ENCODE data around the gene CPPED1.
"Not testable (repeated sequence)": the region's sequence is repeated elsewhere in the genome, so short reads cannot be mapped to it uniquely, and the experiment has no call there.

CPPED1 gene

DNA sequence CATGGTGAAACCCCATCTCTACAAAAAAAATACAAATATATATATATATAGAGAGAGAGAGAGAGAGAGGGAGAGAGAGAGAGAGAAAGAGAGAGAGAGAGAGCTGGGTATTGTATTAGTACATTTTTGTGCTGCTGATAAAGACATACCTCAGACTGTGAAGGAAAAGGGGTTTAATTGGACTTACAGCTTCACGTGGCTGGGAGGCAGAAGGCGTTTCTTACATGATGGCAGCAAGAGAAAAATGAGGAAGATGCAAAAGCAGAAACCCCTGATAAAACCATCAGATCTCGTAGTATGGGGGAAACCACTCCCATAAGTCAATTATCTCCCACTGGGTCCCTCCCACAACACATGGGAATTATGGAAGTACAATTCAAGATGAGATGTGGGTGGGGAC lies 37.5 kb downstream of the CPPED1 start:
- DNase-seq, result not testable (repeated sequence)

DNA sequence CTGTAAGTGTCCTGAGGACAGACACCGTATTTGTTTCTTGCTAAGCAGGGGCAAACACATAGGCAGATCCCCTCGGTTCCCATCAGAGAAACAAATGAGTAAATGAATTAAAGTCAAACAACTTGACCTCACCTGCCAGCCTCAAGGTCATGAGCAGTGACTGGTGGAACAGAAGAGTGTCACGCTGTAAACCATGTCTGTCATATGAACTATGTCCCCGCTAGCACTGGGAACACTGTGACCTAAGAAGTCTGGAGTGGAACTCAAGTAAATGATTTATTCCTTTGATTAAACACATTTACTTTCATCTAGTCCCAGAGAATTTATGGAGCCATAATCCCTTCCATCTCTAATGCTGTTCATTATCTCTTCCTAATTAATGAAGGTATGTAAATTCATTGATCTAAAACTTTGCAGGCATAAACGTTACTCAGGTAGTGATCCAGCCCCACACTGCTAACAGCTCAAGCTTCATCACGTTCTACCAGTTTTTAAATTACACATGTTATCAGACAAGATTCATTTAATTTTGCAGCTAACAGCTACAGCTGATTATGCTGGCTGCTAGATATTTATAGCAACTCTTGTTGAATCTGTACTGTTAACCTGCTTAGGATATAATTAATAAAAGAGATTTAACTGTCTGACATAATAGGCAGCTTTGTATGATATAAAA lies 38.7 kb downstream of the CPPED1 start:
- no peak for DNase-seq

DNA sequence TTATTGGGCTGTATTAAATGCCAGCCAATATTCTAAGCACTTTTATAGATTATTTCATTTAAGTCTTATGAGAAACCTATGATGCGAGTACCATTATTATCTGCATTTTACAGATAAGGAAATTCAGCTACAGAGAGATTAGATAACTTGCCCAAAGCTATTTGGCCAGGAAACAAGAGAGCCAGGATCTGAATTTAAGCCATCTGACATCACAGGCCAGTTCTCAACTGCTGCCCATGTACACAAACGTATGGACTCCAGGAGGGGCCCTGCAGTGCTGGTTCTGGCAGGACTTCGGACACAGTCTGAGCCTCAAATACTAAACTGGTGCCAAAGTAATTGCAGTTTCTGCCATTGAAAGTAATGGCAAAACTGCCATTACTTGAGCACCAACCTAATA lies 40.2 kb downstream of the CPPED1 start:
- DNase-seq, result no peak

DNA sequence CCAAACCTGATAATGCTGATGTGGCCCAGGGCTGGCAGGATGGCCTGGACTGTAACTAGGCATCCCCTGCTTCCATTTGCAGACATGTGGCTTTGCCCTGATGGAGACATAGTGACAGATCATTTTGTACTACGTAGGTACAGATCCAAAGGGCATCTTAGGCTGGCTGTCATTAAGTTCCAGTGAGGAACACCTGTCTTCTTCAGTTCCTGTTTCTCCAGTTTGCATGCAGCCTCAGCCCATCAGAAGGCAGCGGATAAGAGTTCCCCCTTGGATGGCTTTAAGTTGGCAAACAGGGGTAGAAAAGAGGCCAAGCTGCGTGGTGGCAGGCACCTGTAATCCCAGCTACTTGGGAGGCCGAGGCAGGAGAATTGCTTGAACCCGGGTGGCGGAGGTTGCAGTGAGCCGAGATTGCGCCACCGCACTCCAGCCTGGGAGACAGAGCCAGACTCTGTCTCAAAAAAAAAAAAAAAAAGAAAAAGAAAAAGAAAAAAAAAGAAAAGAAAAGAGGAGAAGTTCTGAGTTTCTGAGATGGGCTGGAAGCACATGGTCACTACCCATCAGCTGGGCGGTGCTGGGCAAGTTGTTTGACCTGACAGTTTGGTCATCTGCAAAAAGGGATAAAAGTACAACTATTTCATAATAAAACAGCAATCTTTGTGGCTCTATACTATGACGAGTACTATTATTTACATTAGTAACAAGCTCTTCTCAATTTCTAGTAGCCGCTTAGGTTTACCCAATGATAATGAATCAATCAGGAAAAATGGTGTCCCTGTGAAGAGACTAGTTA lies 42.7 kb downstream of the CPPED1 start:
- DNase-seq, result no peak

DNA sequence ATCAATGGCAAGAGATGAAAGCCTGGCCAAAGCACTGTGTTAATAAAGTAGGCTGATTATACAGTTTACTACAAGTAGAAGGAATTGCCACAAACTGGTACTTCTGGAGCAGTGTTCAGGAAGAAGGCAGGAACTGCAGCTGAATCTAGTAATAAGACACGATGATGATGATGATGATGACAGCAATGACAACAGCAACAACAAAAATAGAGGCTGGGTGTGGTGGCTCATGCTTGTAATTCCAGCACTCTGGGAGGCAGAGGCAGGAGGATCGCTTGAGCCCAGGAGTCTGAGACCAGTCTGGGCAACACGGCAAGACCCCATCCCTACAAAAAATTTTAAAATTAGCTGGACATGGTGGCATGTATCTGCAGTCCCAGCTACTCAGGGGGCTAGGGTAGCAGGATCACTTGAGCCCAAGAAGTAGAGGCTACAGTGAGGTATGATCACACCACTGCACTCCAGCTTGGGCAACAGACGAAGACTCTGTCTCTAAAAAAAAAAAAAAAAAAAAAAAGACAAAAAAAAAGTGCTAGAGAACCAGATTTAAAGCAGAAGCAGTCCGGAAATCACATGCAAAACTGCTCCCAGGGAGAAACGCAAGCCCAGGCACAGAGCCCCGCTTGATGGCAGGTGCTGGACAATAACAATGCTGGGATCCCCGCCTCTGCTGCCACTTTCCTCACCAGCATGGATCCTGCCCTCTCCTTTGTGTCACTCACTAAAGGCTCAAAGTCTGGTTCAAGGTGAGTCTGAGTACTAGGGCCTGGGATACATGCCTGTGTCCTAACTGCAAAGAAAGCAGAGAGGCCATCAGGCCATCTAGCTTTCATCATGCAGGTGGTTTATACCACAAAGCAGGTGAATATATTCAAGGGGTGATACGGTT lies 44.8 kb downstream of the CPPED1 start:
- DNase-seq, result no peak

DNA sequence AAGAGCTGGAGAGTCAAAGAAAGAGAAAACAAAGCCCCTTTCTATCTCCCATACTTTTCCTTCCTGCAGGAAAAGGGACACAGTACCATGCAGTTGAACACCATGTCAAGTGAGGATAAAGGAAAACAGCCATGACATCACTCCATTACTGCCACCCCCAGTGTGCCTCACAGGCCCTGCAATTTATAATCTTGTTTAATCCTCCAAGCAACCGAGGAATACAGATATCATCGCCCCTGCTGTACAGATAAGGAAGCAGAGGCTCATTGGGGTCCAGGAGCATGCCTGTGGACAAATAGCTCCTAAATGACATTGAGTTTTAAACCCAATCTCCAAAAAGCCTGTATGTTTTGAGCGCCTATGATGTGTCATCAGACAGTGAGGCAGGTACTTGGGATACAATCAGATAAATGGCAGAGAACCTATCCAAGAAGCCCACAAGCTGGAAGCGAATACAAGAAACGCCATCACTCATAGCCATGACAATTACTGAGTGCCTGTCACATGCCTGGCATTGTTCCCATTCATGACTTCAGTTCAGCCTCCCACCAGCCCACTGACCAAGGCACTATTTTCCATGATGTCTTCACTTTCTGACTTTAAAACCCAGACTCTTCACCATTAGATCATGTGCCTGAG lies 45.5 kb downstream of the CPPED1 start:
- no peak for DNase-seq

DNA sequence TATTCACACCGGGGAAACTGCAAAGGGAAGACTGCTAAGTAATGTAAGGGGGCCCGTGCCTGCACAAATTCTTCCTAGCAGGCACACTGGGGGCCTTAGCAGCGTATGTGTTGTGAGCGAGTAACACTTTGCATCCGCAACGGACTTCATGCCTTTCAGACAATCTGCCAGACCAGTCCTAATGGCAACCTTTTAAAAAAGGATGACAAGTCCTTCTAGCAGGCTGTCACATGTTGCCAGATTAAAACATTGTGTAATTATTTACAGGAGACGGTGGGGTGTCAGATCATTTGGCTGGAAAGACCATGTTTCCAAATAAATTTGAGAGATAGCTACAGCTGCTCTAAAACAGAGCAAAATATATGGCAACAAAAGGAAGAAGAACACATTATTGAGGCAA lies 46.1 kb downstream of the CPPED1 start:
- no peak for DNase-seq

DNA sequence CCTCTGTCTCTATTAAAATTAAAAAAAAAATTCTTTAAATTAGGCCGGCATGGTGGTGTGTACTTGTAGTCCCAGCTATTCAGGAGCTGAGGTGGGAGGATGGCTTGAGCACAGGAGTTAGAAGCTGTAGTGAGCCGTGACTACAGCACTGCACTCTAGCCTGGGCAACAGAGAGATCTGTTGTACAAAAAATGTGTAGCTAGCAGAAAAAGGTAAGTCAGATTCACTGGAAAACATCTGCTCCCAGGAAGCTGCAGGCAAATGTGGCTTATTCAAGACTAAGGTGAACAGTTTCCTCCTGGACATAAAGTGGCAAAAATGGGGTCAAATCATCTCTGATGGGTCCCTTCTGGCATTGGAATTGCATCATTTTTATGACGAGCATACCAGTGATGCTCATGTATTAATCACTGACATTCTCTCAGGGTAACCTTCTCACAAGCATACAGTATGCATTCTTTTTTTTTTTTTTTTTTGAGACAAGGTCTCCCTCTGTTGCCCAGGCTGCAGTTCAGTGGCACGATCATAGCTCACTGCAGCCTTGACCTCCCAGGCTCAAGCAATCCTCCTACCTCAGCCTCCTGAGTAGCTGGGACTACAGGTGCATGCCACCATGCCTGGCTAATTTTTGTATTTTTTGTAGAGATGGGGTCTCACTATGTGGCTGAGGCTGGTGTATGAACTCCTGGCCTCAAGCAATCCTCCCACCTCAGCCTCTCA lies 48.7 kb downstream of the CPPED1 start:
- no peak for DNase-seq

DNA sequence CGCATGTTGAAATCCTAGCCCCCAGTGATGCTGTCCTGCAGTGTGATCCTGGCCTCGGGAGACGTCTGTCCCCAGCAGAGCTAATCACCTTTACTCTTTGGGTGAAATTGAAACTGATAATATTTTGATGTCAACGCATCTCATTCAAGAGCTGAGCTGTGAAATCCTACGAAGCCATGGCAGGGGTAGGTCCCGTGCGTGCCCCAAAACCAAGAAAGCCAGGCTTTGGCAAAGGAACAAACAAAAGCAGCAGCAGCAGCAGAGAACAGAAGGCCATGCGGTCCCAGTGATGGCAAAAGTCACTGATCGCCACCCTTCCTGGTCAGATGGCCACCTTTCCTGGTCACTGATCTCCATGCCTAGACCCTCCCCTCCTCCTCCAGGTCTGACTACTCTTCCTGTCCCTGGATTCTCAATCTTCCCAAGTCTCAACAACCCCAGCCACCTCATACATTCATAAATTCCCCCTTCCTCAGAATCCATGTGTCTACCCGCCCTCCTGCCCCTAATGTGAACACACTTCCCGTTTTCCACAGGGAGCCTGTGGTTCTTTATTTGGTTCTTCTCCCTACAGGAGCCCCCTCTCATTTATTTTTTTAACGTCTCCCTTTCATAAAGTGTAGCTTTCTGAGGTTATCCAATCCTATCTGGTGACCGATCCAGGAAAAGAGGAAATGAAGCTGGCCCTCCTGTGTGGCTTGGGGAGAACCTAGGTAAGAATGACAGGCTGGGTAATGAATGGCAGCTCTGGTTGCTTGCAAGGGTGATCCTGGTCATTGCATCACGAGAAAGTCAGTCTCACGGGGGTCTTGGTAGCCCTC lies 50.3 kb downstream of the CPPED1 start:
- no peak for DNase-seq

DNA sequence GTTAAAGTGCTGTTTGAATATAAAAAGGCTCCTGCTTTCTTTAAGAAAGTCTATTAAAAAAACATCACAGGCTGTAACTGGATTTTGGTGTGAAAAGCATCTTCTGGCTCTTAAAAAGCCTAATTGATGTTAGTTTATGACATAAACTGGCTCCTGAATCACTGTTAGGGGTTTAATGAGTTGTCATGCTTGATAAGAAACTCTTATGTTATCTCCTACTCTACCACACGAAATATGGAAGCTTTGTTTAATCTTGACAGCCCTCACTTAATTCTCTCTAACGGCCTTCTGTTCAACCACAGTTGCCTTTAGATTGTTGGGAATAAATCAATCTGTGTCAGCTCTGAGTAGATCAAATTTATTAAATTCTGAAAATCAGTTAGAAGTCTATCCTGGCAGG lies 51.5 kb downstream of the CPPED1 start:
- no peak for DNase-seq

DNA sequence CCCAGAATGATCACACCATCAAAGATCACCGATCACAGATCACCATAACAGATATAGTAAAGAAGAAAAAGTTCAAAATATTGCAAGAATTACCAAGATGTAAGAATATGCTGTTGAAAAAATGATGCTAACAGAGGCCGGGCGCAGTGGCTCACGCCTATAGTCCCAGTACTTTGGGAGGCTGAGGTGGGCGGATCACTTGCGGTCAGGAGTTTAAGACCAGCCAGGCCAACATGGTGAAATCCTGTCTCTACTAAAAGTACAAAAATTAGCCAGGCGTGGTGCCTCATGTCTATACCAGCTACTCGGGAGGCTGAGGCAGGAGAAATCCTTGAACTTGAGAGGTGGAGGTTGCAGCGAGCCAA lies 53.2 kb downstream of the CPPED1 start:
- DNase-seq, result no peak

DNA sequence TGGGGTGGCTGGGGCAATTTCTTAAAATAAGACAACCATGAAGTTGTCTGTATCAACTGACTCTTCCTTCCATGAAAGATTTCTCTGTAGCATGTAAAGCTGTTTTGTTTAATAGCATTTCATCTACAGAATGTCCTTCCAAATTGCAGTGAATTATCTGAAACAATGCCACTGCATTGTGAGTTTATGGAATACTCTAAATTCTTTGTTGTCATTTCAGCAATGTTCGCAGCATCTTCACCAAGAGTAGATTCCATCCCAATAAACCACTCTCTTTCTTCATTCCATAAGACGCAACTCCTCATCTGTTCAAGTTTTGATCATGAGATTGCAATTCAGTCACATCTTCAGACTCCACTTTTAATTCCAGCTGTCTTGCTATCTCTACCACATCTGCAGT lies 54.6 kb downstream of the CPPED1 start:
- no peak for DNase-seq

DNA sequence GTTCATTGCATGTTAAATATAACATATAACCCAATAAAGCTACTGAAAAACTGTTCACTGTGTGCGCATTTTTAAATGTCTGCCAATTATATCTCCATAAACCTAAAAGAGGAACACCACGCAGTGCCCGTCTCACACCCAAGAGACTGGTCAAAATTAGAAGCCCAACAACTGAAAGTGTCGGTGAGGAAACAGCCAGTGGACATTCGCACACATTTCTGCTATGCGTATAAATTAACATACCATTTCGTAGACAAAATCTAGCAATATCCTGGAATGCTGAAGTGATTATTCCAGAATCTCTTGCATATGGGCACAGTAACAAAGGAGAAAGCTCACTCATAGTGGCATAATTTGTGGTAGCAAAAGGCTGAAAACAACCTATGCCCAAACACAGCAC lies 55.9 kb downstream of the CPPED1 start:
- DNase-seq, result no peak

DNA sequence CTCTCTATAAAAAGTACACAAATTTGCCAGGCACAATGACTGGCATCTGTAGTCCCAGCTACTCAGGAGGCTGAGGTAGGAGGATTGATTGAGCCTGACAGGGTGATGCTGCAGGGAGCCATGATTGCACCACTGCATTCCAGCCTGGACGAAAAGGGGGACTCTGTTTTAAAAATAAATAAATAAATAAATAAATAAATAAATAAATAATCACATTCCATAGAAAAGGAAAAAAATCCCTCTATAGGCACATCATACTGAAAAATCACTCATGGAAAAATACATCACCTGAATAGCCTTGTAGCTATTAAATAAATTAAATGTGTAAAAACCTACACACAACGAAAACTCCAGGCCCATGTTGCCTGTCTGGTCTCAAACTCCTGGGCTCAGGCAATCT lies 56.4 kb downstream of the CPPED1 start:
- no peak for DNase-seq

DNA sequence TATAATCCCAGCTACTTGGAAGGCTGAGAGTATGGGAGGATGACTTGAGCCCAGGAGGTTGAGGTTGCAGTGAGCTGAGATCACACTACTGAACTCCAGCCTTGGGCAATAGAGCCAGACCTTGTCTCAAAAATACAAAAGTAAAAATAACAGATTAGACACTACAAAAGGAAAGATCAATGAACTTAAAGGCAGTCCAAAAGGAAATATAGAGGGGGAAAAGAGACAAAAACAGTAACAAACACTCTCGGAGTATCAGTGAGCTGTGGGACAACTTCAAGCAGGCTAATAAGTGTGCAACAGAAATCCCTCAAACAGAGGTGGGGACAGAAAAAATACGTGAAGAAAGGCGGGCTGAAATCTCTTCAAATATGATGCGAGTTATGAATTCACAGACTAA lies 58.8 kb downstream of the CPPED1 start:
- DNase-seq, result no peak

DNA sequence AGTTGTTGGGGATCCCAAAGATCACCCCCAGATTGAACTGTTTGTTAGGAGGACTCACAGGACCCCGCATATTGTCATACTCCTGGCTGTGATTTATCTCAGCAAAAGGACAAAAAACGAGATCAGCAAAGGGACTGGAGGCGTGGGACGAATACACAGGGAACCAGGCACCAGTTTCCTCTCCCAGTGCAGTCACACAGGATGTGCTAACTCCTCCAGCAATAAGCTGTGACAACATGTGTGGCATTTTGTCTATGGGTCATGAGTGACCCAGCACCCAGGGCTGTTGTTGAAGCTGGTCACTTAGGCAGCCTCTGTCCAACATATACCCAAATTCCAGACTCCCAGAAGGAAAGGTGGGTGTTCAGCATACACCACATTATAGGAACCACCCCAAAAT lies 60.9 kb downstream of the CPPED1 start:
- DNase-seq, result no peak

DNA sequence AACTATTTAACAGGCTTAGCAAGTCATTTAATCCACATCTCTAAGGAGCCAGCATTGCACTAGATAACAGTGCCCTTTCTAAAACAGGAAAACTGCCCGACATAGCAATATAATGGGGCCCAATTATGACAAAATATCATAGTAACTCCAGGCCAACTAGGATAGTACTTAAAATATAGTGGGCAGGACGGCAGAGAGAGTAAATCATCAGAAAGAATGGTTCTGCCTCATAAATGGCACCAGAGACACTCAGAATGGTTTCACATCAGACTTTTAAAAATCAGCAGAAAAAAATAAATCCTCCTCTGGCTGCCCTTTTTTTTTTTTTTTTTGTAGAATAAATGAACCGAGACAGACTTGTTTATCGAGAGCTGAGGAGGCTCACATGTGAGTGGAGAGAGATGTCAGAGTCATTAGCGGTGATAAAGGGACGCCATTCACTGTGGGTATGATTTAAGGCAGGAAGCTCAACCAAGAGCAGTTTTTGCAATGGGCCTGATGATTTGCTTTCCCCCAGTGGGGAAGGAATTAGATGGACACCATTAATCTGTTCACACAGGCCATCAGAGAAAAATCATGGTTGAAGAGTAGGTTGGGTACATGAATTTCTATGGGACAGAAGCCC lies 62.6 kb downstream of the CPPED1 start:
- DNase-seq, result no peak

DNA sequence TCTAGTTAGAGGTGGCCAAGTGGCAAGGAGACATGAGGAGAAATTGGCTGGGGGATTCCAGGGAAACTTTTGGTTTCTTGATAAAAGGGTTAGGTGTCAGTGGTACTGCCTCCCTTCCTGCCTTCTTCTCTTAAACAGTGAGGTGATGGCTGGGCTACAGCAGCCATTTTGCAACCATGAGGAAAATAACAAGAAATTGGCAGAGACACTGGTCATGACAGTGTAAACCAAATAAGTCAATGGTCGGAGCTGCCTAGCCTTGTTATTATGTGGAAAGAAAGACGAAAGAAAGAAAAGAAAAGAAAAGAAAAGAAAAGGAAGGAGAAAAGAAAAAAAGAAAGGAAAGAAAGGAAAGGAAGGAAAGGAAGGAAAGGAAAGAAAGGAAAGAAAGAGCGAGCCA lies 63.9 kb downstream of the CPPED1 start:
- DNase-seq, result no peak

DNA sequence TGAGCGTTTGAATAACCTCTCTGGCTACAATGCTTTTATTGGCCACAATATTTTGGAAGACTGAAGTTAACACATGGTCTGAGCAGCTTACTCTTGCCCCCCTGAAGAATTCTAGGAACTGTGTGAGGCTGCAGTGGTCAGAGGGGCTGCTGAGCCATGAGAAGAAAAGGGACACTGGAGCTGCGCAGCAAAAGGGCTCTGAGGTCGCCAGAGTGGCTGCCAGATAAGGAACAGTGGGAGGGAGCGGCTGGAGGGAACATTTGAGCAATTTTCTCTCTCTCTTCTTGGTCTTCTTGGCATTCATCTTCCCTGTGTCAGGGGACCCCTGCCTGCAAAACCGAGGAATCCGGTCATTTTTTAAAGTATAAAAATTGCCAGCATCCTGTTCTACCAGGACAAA lies 66.1 kb downstream of the CPPED1 start:
- DNase-seq, result no peak

DNA sequence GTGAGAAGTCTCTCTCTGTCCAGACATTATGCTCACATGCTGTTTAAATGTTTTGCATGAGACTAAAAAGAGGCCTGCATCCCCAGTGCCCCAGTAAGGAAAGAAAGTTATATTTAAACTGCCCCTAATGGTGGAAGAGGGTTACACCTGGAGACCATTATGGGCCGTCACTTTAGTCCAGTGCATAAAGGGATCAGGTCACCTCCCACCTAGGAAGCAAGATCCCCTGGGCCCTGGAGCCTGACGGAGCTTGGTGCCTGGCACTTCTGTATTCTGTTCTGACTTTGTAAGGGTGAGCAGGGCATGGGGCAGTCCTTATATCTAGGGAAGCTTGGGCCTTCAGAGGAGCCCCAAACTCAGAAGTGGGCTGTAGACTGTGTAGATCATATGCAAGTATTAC lies 67.9 kb downstream of the CPPED1 start:
- no peak for DNase-seq

DNA sequence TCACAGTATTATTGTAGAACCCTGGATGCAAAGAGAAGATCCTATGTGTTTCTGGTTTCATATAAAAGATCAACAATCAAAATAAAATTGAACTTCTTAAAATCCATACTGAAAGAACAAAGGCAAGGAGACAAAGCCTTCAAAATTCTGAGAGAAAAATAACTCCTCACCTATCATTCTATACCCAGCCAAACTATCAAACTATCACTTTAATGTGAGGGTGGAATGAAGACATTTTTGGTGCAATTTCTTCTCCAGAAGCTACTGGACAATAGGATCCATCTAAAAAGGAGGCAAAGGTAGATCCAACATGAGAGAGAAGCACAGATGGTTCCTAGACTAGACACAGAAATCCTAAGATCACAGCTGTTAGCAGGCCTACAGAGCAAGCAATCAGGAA lies 71.1 kb downstream of the CPPED1 start:
- no peak for DNase-seq
